ENCODE measurements around the gene ZNF653. TPM values are rescaled to one million over a fixed set of nuclear protein-coding genes. Genes with fewer than 3 reads are reported as not detected.
A peak's percentile ranks its signal among the peaks of the same experiment; 100 is the strongest.

The ZNF653 gene
- total and polyA plus RNA-seq, 9 of the 15 experiments (the other 6 are each of a cell fraction or from before 2014, with no cell fraction given) = 1.6 to 8.0 (median 4.2) TPM; not detected in 2

DNA sequence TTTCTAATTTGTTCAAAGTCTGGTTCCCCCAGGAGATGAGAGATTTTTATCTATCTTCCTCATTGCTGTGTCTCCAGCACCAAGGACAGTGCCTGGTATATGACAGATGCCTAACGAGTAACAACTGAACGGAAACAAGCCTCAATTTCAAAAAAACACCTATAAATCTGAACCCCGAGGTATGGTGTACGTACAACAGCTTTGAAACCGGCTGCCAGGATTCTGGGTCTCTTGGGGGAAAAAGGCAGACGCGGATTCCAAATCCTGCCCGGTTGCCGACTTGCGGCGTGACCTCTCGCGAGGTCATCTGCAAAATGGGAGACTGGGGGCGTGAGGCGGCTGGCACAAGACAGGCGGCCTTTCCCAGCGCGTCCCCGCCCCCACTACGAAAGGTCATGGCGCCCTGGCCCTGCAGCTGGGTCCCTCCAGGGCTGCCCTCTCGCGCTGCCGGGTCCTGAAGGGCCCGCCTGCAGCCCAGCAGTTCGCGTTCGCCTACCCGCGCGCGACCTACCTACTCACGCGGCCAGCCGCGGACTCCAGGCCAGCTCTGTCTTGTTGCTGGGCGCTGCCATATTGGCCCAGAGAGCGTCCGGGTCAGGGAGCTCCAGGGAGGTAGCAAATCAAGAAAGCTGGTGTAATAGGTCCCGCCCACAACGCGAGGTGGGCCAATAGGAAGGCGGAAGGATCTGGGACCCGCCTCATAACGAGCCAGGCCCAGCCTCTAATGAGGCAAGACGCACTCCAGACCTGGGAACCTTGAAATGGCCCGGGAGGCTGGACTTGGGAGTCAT lies 23.1 kb upstream of the ZNF653 start, which contains the start of gene ECSIT:
ECSIT (minus strand) TSS at position 584 of the 791 bp plus-strand sequence. CDS start 9,964 bp downstream, outside the sequence.
- H2AFZ ChIP-seq (ENCODE audit: low read depth, low read length) = peak within 1 kb of the TSS; percentile 91
- H3K9me3 ChIP-seq (replicated peaks; ENCODE audit: control insufficient read depth, insufficient read depth, low read depth, low read length) = no peaks in the 10 kb centered on the region
- peak within 1 kb of the TSS; percentile 85 for H3K4me2 ChIP-seq (ENCODE audit: insufficient read depth, low read length)
- H3K4me3 ChIP-seq = peak within 1 kb of the TSS; percentile 64
- H3K27me3 ChIP-seq (ENCODE audit: control insufficient read depth in 2 of 2, insufficient read depth in 2 of 2, low read length in 2 of 2) = no peaks in the 10 kb centered on the region
- in situ Hi-C loops (cut with MboI) (no loop called here), intact Hi-C loops (cut with micrococcal nuclease) (no loop called here)
- TSS peak; percentile 79 for BruUV-seq (replicated peaks)
- no peaks in the 10 kb centered on the region for H3K9me1 ChIP-seq (ENCODE audit: control insufficient read depth, insufficient read depth, low read length)
- H3K4me1 ChIP-seq (replicated peaks in 1 of 2; ENCODE audit: control insufficient read depth in 2 of 2, insufficient read depth in 2 of 2, low read length in 2 of 2) = peaks cover 5 to 12% of the 10 kb centered on the region in 2 experiments; a peak in 4 of 5 replicates
- WGBS (ENCODE audit: insufficient coverage, low coverage, missing lambda C conversion rate) = 2% methylated on average over 45 of the region's 47 CpGs
- FAIRE-seq (peak; percentile 99), ATAC-seq (peak; percentile 99), DNase-seq (ENCODE audit: extremely low read depth in 1 of 4, low spot score in 3 of 4) (peak; percentile 93 to 99 (median 96))
- no peaks in the 10 kb centered on the region for H4K20me1 ChIP-seq (replicated peaks; ENCODE audit: control insufficient read depth, insufficient read depth, low read length)
- peaks cover 11% of the 10 kb centered on the region; the same call in 2 of the 3 replicates for H3K36me3 ChIP-seq (ENCODE audit: control insufficient read depth, insufficient read depth, low read length)
- POLR2A ChIA-PET = interaction anchor here (0.6 to 2.6 kb wide), 6 partner anchors 10 to 187 kb away, joined by 3 to 13 read pairs (median 4); partner anchors contain the start of genes CNN1, ELOF1, SWSAP1 and ZNF627
- peak within 1 kb of the TSS; percentile 84 for H3K27ac ChIP-seq (ENCODE audit: extremely low read depth, low read depth, low read length)
- peak within 1 kb of the TSS; percentile 76 to 93 for H3K9ac ChIP-seq (ENCODE audit: insufficient read depth in 1 of 2, low read depth in 2 of 2, low read length in 2 of 2)
- CTCF ChIA-PET (ENCODE audit: low intra/inter-chr PET ratio) = interaction anchor here (0.6 kb wide), 1 partner anchor 36 kb away, joined by 3 read pairs; no protein-coding TSS in a partner anchor
- peaks cover 23% of the 10 kb centered on the region for H3K79me2 ChIP-seq (ENCODE audit: control insufficient read depth, insufficient read depth, low read length)
- TF ChIP-seq MYBL2 (IDR thresholded peaks at IDR 0.05; ENCODE audit: low read depth) (no peak), MYBL2 (CRISPR knock-in tag; IDR thresholded peaks at IDR 0.05; ENCODE audit: borderline replicate concordance) (no peak), GABPB2 (CRISPR knock-in tag; conservative IDR thresholded peaks at IDR 0.05) (no peak; the same call in 1 of the 2 replicates), KDM2B (CRISPR knock-in tag; IDR thresholded peaks at IDR 0.05) (no peak), ZNF263 (CRISPR knock-in tag; IDR thresholded peaks at IDR 0.05; ENCODE audit: borderline replicate concordance) (no peak), ZNF175 (CRISPR knock-in tag; IDR thresholded peaks at IDR 0.05; ENCODE audit: low read depth) (no peak; the same call in 1 of the 2 replicates), CC2D1A (IDR thresholded peaks at IDR 0.05) (no peak), ZNF431 (CRISPR knock-in tag; IDR thresholded peaks at IDR 0.05) (no peak), ZNF551 (CRISPR knock-in tag; IDR thresholded peaks at IDR 0.05) (no peak), ZNF239 (CRISPR knock-in tag; IDR thresholded peaks at IDR 0.05) (no peak), ATF1 (CRISPR knock-in tag; IDR thresholded peaks at IDR 0.05) (no peak), ATF1 (tag; IDR thresholded peaks at IDR 0.05) (peak; percentile 83)
- TF ChIP-seq, protein P1, sequence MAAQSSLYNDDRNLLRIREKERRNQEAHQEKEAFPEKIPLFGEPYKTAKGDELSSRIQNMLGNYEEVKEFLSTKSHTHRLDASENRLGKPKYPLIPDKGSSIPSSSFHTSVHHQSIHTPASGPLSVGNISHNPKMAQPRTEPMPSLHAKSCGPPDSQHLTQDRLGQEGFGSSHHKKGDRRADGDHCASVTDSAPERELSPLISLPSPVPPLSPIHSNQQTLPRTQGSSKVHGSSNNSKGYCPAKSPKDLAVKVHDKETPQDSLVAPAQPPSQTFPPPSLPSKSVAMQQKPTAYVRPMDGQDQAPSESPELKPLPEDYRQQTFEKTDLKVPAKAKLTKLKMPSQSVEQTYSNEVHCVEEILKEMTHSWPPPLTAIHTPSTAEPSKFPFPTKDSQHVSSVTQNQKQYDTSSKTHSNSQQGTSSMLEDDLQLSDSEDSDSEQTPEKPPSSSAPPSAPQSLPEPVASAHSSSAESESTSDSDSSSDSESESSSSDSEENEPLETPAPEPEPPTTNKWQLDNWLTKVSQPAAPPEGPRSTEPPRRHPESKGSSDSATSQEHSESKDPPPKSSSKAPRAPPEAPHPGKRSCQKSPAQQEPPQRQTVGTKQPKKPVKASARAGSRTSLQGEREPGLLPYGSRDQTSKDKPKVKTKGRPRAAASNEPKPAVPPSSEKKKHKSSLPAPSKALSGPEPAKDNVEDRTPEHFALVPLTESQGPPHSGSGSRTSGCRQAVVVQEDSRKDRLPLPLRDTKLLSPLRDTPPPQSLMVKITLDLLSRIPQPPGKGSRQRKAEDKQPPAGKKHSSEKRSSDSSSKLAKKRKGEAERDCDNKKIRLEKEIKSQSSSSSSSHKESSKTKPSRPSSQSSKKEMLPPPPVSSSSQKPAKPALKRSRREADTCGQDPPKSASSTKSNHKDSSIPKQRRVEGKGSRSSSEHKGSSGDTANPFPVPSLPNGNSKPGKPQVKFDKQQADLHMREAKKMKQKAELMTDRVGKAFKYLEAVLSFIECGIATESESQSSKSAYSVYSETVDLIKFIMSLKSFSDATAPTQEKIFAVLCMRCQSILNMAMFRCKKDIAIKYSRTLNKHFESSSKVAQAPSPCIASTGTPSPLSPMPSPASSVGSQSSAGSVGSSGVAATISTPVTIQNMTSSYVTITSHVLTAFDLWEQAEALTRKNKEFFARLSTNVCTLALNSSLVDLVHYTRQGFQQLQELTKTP (IDR thresholded peaks at IDR 0.05; ENCODE audit: low read depth in 1 of 2, partially characterized antibody in 2 of 2) = peak in 1 of 2 experiments; percentile 97
- TF ChIP-seq, protein P2, sequence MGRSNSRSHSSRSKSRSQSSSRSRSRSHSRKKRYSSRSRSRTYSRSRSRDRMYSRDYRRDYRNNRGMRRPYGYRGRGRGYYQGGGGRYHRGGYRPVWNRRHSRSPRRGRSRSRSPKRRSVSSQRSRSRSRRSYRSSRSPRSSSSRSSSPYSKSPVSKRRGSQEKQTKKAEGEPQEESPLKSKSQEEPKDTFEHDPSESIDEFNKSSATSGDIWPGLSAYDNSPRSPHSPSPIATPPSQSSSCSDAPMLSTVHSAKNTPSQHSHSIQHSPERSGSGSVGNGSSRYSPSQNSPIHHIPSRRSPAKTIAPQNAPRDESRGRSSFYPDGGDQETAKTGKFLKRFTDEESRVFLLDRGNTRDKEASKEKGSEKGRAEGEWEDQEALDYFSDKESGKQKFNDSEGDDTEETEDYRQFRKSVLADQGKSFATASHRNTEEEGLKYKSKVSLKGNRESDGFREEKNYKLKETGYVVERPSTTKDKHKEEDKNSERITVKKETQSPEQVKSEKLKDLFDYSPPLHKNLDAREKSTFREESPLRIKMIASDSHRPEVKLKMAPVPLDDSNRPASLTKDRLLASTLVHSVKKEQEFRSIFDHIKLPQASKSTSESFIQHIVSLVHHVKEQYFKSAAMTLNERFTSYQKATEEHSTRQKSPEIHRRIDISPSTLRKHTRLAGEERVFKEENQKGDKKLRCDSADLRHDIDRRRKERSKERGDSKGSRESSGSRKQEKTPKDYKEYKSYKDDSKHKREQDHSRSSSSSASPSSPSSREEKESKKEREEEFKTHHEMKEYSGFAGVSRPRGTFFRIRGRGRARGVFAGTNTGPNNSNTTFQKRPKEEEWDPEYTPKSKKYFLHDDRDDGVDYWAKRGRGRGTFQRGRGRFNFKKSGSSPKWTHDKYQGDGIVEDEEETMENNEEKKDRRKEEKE (IDR thresholded peaks at IDR 0.05; ENCODE audit: borderline replicate concordance in 1 of 2, control insufficient read depth in 1 of 2, low read depth in 2 of 2, low read length in 1 of 2) = 0 out of 4 replicates have a peak, but pooled peaks of 1 of the 2 experiments have one; percentile 46

All from K562 (cell line).